Left kidney (tissue), 2 donors: ENCODE results near the gene WDFY4. TPM values are rescaled to one million over a fixed set of nuclear protein-coding genes. Genes with fewer than 3 reads are reported as not detected.

ENCODE experiments used
- DNase-seq: peaks from one replicate; pipeline ENCODE4 v3.0.0-alpha.2; 2013
- polyA plus RNA-seq: library from polyadenylated mRNA; unstranded; fragments of 120-200 nt; gene quantifications from one replicate; pipeline ENCODE4 v1.2.1, GENCODE V29; 2013; ENCODE audit not compliant: insufficient read length

The WDFY4 gene
- polyA plus RNA-seq, 1 donor, result 2.1 TPM

DNA sequence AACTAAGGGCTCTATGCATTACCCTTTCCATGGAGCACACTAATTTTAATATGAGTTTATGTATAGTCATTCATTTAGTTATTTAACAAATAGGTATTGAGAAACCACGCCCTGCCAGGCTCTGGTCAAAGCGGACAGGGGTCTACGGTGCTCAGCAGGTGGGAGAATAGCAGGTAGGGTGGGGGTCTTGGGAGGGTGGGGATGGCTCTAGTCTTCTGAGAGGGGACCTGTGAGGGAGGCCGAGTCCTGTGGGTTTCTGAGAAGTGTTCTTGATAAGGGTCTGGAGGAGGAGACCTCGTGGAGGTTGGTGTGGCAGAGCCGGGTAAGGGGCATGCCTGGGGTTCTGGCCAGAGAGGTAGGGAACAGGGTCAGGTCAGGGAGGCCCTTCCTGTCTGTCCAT is 1.1 kb downstream of the WDFY4 start:
- DNase-seq, result no peak

DNA sequence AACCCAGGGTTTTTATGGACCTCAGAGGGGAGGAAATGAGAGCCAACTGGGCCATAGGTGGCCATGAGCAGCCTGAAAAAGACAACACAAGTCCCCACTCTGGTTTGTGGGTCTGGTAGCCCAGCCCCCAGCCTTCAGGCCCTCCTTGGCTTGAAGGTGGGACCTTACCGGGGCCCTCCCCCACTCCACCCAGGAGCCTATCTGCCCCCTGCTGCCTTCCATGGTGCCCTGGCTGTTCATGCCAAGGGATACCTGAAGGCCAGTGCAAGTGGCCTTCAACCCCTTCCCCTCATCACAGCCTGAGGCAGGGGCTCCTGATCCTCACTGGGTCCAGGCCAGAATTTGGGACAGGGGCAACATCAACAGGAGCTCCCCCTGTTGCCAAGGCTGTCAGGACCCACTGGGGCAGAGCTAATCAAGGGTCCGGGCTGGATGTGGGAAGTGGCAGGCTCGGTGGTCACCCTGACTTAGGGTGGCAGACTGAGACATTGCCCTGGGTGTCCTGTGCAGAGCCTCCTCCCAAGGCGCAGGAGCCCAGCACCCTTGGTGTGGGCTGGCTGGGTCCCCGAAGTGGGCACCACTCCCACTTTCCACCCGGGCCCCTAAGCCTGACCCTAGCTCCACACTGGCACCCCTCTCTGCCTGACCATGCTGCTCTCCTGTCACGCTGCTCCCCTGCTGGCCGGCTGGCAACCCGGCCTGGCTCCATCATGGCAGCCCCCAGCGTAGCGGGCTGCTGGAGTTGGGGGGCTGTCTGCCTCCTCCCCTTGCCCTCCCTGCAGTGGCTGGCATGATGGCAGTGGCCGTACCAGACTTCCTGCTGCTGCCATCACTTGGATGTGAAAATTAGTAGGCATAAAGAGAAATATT is 6.4 kb downstream of the WDFY4 start:
- no peak for DNase-seq

DNA sequence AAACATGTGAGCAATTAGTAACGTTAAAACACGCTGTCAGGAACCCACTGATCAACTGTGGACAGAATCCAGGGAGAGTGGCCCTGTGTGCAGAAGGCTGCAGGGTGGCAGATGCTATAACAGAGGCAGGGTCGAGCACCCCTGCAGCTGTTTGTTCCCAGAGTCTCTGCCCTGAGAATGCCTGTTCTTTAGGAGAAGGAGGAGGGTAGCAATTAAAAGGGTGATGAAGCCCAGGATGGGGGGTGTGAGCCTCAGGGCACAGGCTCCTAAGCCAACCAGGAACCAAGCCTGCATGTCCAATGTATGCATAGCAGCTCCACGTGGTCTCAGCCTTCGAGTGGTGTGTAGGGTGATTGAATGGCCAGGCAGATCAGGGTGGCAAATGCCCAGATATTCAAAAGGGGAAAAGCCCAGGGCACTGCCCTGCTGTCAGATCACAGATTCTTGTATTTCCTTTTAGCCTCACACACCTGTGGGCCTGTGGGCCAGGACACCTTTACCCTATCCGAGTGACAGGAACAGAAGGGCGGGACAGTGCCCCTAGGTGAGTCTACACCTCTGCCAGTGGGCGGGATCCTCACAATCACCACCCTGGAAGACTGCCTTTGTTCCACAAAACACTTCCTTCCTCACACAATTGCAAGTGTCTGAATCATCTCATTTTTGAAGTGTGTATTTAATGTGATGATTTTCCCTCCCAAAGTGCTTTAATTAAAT is 7.3 kb downstream of the WDFY4 start:
- no peak for DNase-seq

DNA sequence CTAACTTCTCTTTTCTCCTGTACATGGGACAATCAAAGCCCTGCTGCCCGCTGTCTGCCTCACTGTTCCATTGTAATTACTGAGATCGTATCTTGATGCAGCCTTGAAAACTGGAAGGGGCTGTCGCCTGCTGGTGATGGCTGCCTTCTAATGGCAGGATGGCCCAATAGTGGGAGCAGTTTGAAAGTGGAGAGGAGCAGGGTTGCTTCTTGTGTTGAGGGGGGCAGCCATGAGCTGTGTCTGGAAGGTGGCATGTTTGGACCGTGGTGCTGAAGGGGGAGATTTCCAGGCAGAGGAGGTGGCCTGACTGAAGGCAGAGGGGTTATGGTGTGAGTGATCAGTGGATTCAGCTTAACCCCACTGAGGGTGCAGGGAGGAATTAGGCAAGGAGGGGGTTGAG is 8.1 kb downstream of the WDFY4 start:
- DNase-seq, result no peak

DNA sequence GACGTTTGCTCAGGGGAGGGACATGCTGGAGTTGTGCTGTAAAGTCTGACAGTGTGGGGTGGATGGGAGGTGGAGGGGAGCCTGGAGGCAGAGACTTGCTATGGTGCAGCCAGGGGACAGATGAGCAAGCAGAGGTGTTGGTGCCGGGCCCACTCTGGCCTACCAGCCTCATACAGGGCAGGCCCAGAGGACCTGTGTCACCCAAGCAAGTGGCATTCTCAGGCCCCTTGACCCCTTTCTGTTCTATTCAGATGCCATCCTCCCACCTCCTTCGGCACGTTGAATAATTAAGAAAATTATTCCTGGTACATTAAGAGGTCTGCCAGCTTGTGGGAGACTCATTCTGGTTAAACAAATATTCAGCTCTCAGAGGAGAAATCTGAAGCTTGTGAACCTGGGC is 8.5 kb downstream of the WDFY4 start:
- no peak for DNase-seq

DNA sequence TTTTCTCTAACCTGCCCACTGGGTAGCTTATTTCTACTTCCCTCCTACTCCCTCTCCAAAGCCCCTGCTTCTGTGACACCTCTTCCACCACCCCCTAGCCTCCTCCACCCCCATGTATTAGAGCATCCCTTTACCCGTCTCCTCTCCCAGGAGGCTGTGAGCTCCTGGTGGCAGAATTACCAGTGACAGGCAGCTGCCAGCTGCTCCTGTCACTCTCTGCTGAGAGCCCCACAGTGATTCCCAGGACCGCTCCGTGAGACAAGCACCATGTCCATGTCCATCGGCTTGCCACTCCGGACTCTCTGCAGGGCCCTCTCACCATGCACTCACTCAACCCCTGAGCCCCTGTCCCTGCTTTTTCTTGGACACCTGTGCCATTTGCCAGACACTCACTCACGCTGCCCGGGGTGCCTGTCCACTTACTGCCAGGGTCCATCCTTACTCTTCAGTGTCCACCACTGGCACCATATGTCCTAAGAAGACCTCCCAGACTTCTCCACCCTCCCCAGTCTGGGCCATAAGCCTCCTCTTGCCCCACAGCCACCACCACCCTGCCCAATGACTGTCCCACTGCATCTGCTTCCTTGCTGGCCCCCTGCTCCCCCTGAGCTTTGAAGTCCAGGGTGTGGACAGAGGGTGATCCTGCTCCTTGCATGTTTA is 9.8 kb downstream of the WDFY4 start:
- DNase-seq, result no peak

DNA sequence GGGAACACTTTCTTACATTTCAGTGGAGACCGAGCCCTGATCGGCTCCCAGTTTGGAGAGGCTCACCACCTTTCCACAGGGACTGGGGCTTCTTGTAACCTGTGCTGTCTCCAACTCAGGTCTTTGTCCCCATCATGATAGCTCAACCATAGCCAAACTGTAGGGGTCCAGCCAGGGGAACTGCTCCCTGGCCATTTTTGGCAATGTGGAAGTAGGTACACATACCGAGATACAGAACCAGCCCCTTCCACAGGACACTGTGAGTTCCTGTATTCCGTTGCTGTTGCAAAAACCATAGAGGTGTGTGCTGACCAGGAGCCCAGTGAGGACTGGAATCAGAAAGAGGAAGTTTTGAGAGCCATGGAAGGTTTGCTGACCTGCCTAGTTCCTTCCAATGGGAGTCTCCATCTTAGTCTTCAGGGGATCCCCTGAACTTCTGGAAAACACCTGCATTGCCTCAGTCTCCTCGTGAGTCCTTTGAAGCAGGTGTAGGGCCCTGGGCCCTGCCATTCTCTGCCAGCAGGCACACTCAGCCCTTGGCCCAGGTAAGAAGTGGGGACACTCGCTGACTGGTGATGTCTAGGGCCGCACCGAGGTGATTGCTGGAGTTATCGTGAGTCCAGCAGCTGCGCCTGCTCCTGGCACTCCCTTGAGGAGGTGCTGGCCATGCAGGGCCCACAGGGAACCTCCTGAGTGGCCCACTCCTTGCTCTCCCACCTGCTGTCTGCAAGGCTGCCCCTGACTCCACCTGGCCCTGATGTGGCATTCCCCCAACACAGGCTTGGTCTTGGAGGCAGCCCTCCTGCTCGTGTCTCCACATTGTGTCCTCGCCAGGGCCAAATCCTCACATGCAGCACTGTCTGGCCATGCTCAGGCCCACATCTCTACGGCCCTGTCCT is 11.2 kb downstream of the WDFY4 start:
- no peak for DNase-seq

DNA sequence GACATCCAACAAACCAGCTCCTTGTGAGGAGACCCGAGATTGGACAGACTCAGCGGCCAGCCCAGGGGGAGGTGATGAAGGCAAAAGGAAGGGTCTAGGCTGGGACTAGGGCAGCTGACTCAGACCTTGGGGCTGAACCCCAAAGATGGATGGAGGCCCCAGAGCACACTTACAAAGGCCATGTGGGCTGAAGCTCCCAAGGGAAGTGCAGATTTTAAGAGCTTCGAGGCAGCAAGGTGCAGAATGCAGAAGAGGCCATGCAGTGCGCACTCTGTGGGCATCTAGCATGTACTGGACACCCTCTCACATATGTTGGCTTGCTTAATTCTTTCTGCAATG is 11.8 kb downstream of the WDFY4 start:
- DNase-seq, result no peak

DNA sequence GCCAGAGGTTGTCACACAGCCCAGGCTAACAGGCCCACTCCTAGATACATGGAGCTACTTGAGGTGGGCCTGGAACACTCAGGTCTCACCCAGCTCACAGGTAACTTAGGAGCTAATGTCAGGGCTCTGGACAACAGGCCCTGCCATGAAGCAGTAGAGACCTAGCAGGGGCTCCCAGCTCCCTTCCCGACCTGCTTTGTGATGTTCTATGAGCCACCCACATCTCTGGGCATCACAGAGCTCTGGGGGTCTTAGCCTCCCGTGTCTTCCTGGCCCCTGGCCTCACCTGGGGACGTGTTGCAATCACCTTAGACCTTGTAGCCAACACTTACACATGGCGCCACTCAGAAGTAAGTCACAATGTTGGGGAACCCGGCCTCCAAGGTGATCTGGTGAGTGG is 12.4 kb downstream of the WDFY4 start:
- no peak for DNase-seq

DNA sequence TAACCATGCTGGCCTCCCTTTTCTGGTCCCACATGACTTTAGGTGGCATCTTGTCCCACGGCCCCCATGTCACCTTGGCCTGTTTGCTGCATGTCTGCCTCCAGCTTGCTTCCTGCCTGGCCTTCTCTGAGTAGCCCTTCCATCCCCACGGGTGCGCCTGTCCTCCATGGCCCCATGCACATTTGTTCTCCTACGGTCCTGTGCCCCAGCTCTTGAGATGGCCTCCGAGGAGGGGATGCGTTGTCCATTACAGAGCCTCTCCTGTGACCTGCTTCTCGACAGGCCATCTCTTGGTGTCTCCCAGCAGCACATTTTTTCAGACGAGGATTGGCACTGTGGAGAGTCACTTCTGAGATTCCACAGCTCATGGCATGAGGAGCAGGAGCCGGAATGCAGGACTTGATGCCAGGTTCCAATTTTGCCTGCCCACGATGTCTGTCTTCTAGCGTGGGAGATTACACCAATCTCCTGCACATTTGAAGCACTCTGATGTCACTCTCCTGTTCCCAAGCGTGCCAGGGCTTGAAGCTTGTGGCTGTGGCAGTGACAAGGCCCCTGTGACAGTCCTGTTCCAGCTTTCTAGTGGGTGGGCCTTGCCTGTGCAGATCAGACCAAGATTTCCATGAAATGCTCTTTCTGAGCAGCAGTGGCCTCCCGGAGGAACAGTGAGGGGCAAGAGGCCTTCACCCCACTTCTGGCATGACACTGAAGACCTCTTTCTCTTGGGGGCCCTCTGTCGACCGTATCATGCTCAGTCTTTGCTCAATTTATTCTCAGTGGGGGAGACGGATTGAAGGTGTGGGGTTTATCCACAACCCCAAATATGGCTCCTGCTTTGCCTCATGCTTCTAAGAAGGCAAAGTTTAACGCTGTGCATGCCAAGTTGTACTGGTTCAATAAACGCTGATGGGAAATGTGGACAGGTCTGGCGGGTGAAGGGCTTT is 13.4 kb downstream of the WDFY4 start:
- no peak for DNase-seq

DNA sequence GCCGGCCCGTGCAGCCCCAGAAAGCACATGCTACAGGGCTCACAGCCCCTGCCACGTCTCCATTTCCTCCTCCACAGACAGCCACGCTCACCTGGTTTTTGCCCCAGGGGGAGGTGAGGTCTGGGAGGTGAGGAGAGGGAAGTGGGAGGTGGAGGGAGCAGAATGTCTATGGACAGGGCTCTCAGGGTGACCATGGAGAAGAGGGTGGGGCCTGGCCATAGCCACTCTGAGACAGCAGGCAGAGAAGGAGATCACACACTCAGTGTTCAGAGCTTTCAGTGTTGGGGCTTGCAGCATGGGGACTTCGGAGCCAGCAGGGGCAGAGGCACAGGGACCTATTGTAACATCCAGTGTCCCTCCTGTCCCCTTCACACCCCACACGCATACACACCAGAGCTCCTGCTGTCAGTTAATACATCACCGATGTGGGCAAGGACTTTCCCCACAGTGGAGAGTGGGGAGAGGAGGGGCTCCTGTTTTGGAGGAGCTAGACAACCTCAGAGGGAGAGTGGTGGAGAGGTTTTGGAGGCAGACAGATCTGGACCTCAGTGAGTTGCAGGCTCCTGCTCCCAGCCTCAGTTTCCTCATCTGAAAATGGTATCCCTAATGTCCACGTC is 14.4 kb downstream of the WDFY4 start:
- no peak for DNase-seq

DNA sequence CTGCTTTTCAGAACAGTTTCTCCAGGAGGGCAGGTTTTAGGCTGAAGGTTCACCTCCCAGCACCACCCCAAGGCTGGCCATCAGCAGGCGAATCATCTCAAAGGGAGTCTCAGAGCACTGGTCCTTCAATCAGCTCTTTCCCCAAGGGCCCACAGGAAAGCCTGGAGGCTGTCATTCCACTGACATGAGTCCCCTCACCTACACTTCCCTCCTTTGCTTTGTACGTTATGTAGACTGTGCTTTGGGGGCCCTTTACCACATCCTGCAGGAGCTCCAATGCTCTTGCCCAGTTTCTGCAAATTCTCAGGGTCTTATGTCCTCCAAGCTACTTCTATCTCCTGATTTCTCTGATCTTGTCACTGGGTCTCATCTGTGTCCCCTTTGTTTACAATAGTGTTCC is 15.4 kb downstream of the WDFY4 start:
- no peak for DNase-seq

DNA sequence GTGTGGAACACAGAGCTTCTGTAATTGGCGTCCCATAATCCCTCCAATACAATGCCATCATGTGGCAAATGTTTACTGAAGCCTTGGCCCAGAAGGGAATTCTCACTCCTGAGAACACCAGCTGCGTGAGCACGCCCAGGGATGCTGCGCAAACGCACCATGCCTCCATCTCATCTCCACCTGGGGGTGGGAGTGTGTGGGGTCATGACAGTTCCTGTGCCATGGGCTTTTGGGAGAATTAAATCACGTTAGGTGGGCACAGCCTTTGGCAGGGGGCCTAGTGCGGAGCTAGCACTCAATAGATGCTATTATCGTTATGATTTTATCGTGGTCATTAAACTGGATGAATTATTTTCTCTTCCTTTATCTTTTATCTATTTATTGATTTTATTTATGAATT is 15.8 kb downstream of the WDFY4 start:
- DNase-seq, result no peak

DNA sequence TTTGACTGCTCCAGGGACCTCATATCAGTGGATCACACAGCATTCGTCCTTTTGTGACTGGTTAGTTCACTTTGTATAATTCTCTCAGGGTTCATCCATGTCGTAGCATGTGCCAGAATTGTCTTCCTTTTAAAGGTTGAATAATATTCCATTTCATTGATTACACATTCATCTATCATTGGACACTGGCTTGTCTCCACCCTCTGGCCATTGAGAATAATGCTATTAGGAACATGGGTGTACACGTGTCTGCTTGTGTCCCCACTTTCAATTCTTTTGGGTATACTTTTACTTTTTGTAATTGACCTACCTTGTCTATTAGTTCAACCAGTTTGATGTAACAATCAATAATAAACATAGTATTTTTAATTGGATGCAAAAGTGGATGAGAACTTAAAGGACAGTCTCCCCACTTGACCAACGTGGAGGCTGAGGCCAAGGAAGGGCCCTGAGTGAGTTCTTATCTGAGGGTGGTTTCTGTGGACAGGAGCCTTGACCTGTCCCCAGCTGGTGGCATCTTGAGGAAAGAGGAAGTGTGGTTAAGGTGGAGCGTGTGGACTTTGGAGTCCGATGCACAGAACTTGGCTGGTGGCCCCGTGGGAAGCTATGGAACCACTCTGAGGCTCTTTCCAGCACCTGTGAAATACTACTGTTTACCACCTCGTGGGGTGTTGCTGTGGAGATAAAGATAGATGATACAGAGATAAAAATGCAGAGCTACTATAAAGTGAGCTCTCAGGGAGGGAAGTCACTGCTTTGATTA is 16.6 kb downstream of the WDFY4 start:
- no peak for DNase-seq

DNA sequence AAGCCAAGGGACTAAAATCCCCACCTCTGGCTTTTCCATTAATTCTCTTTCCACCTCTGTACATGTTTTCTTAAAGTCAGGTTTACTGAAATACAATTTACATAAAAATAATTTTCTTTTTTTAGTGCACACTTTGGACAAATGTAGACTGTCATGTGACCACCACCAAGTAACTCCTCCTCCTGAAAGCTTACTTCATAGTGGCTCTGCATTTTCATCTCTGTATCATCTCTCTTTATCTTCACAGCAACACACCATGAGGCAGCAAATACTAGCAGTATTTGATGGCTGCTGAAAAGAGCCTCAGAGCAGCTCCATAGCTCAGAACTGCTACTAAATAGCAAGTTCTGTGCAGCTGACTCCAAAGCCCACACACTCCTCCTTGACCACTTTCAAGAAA is 17.3 kb downstream of the WDFY4 start:
- DNase-seq, result no peak

DNA sequence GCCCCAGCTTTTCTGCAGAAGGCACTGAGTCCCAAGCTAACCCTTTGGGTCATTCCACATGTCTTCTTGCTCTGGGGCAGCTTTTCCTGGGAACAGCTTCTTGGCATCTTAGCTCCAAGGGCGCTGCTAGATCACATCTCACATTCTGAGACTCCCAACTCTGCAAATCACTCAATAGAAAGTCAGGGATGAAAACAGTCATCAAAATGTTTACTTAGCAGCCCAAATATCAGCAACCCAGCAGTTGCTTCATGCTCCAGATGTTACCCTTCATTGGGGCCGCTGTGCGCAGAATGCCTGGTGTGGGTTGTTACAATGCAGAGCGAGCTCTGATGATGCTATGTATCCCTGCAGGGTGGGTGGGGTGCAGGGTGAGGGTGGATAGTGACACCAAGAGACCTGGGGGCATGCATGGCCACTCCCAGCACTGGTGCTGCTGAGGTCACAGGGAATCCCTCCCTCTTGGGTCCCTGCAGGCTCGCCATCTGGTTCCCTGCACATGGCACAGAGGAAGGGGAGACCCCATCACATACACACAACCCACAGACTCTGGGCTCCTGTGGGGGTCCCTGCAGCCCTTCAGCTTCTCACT is 19.0 kb downstream of the WDFY4 start:
- DNase-seq, result no peak

DNA sequence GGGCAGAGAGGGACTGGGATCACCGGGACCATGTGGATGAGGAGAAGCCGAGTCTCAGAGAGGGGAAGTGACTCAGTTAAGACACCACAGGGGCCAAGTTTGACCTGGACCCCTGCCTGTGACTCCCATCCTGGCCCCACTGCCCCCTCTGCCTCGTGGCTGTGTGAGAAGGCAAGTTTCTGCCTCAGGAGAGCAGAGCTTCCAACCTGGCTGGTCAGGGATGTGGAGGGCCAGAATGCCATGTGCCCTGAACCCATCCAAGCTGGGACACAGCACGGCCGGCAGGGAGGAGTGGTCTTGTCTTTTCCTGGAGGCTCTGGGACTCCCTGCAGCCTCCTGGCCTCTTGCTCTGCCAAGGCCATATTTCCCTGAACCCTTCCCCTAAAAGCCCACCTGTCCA is 19.5 kb downstream of the WDFY4 start:
- no peak for DNase-seq

DNA sequence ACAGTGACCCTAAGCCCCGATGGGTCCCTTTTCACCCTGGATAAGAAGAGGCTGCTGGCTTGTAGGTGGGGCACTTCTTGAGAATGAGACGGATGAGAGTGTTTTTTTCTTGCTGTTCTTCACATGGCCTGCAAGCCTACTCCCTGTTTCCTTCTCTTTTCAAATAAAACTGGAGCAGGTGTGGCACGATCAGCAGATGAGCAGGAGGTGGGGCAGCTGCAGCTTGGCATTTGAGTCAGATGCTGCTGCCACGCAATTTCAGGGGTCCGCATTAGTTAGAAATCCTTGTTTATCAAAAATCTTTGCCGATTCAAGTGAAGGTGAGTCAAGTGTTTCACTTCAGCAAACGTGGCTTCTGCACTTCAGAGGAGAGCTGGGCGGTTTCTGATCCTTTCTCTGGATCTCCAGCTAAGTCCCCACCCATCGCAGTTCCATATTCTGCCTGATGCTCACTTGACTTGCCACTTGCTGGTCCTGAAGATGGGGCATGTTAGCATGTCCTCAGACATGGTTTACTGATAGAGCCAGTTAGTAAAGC is 20.8 kb downstream of the WDFY4 start:
- no peak for DNase-seq

DNA sequence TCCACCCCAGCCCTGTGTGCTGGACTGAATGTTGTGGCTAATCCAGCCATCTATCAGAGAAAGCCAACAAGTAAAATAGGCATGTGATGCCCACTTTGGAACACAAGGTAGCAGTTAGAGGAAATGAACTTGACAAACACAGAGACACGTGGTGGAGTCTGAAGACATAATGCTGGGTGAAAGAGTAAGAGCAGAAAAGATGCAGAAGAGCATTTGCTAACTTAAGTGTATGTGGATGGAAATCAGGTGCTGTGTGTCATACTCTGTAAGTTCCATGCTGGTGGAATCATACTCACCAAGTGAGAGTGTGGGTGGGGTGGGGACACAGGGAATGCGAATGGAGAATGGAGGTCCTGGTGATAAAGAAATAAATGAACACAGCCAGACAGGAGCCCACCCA is 22.8 kb downstream of the WDFY4 start:
- DNase-seq, result no peak
